ENCODE measurements around the gene CDKN1C. TPM values are rescaled to one million over a fixed set of nuclear protein-coding genes. Genes with fewer than 3 reads are reported as not detected.

CDKN1C gene
- total and polyA plus RNA-seq, 5 donors from 2014 or later, result 1.1 to 4.1 (median 1.2) TPM

GRCh38 chr11:2864901-2865300 is 20.7 kb downstream of the CDKN1C start:
- no peaks in the 10 kb centered on the region for H3K9me3 Mint-ChIP-seq
- no peak for DNase-seq
- H3K4me3 Mint-ChIP-seq, result no peak overlapping the region
- H3K36me3 Mint-ChIP-seq, result no peaks in the 10 kb centered on the region
- no peaks in the 10 kb centered on the region for H3K36me3 ChIP-seq (ENCODE audit: control insufficient read depth, insufficient read depth, low read length)
- no peak overlapping the region for H3K4me3 ChIP-seq (ENCODE audit: low read depth, low read length)
- H3K27me3 ChIP-seq (ENCODE audit: control insufficient read depth, insufficient read depth, low read length), result peaks cover 7% of the 10 kb centered on the region
- peaks cover 62% of the 10 kb centered on the region for H3K27me3 Mint-ChIP-seq
- no peak overlapping the region for H3K27ac ChIP-seq (ENCODE audit: insufficient read depth, low read length, poor library complexity, severe bottlenecking)
- H3K4me1 ChIP-seq (ENCODE audit: control insufficient read depth, insufficient read depth, low read length, poor library complexity, severe bottlenecking), result peaks cover 3% of the 10 kb centered on the region
- H3K27ac Mint-ChIP-seq, result no peak overlapping the region
- ATAC-seq (ENCODE audit: low read depth in 2 of 2), result no peak
- peaks cover 0 to 8% (median 8%) of the 10 kb centered on the region in 4 donors for H3K4me1 Mint-ChIP-seq
- H3K9me3 ChIP-seq (ENCODE audit: control insufficient read depth in 2 of 2, low read length in 2 of 2), result no peaks in the 10 kb centered on the region

- H3K27me3 Mint-ChIP-seq, result peaks cover 52% of the 10 kb centered on the region
Observed at GRCh38 chr11:2863276-2863618, 22.3 kb downstream of the CDKN1C start.

GRCh38 chr11:2862395-2863275 is 22.9 kb downstream of the CDKN1C start:
- no peak overlapping the region for H3K27ac ChIP-seq (ENCODE audit: insufficient read depth, low read length, poor library complexity, severe bottlenecking)
- peaks cover 46% of the 10 kb centered on the region for H3K27me3 Mint-ChIP-seq
- H3K4me3 Mint-ChIP-seq, result no peak overlapping the region
- peaks cover 0 to 8% (median 2%) of the 10 kb centered on the region in 4 donors for H3K4me1 Mint-ChIP-seq
- H3K4me1 ChIP-seq (ENCODE audit: control insufficient read depth, insufficient read depth, low read length, poor library complexity, severe bottlenecking), result no peaks in the 10 kb centered on the region
- no peaks in the 10 kb centered on the region for H3K9me3 ChIP-seq (ENCODE audit: control insufficient read depth in 2 of 2, low read length in 2 of 2)
- H3K27ac Mint-ChIP-seq, result no peak overlapping the region
- no peak for ATAC-seq (ENCODE audit: low read depth in 2 of 2)
- no peaks in the 10 kb centered on the region for H3K36me3 Mint-ChIP-seq
- H3K4me3 ChIP-seq (ENCODE audit: low read depth, low read length), result no peak overlapping the region
- DNase-seq, result no peak
- H3K27me3 ChIP-seq (ENCODE audit: control insufficient read depth, insufficient read depth, low read length), result peaks cover 2% of the 10 kb centered on the region
- no peaks in the 10 kb centered on the region for H3K9me3 Mint-ChIP-seq
- no peaks in the 10 kb centered on the region for H3K36me3 ChIP-seq (ENCODE audit: control insufficient read depth, insufficient read depth, low read length)

More at GRCh38 chr11:2863276-2863618, 22.3 kb downstream of the CDKN1C start:
- no peak for DNase-seq
- Mint-ChIP-seq H3K4me1 (peaks cover 0 to 8% (median 3%) of the 10 kb centered on the region in 4 donors), H3K27ac (no peak overlapping the region), H3K4me3 (no peak overlapping the region), H3K9me3 (no peaks in the 10 kb centered on the region), H3K36me3 (no peaks in the 10 kb centered on the region)
- H3K4me3 ChIP-seq (ENCODE audit: low read depth, low read length), result no peak overlapping the region
- no peaks in the 10 kb centered on the region for H3K36me3 ChIP-seq (ENCODE audit: control insufficient read depth, insufficient read depth, low read length)
- no peak for ATAC-seq (ENCODE audit: low read depth in 2 of 2)
- no peak overlapping the region for H3K27ac ChIP-seq (ENCODE audit: insufficient read depth, low read length, poor library complexity, severe bottlenecking)
- no peaks in the 10 kb centered on the region for H3K4me1 ChIP-seq (ENCODE audit: control insufficient read depth, insufficient read depth, low read length, poor library complexity, severe bottlenecking)
- no peaks in the 10 kb centered on the region for H3K9me3 ChIP-seq (ENCODE audit: control insufficient read depth in 2 of 2, low read length in 2 of 2)
- H3K27me3 ChIP-seq (ENCODE audit: control insufficient read depth, insufficient read depth, low read length), result peaks cover 4% of the 10 kb centered on the region

DNA sequence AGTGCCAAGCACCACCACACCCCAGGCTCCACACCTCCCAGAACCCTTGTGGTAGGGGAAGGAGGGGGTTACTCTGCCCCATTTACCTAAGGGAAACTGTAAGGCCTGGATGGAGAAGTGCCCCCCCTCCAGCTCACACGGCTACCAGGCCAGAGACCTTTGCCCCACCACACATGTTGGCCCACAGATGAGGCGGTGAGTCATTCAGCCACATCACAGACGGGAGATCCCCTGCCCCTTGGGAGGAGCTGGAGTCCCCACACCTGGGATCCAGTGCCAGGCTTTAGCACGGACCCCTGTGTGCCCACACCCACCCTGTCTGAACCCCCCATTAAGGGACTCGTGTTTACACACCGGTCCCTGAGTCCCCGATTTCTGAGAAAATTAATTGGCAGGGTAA is 24.9 kb downstream of the CDKN1C start:
- no peaks in the 10 kb centered on the region for H3K36me3 Mint-ChIP-seq
- ATAC-seq (ENCODE audit: low read depth in 2 of 2), result peak in 1 of 2 donors; percentile 17
- no peaks in the 10 kb centered on the region for H3K9me3 ChIP-seq (ENCODE audit: control insufficient read depth in 2 of 2, low read length in 2 of 2)
- no peak for DNase-seq
- H3K4me3 ChIP-seq (ENCODE audit: low read depth, low read length), result no peak overlapping the region
- H3K27me3 Mint-ChIP-seq, result peaks cover 29% of the 10 kb centered on the region
- peaks cover 0 to 8% (median 2%) of the 10 kb centered on the region in 4 donors for H3K4me1 Mint-ChIP-seq
- no peaks in the 10 kb centered on the region for H3K36me3 ChIP-seq (ENCODE audit: control insufficient read depth, insufficient read depth, low read length)
- H3K27ac Mint-ChIP-seq, result no peak overlapping the region
- H3K4me3 Mint-ChIP-seq, result no peak overlapping the region
- peaks cover 2% of the 10 kb centered on the region for H3K27me3 ChIP-seq (ENCODE audit: control insufficient read depth, insufficient read depth, low read length)
- no peaks in the 10 kb centered on the region for H3K9me3 Mint-ChIP-seq
- H3K4me1 ChIP-seq (ENCODE audit: control insufficient read depth, insufficient read depth, low read length, poor library complexity, severe bottlenecking), result no peaks in the 10 kb centered on the region
- no peak overlapping the region for H3K27ac ChIP-seq (ENCODE audit: insufficient read depth, low read length, poor library complexity, severe bottlenecking)

- H3K4me1 ChIP-seq (ENCODE audit: control insufficient read depth, insufficient read depth, low read length, poor library complexity, severe bottlenecking), result no peaks in the 10 kb centered on the region
- H3K4me3 Mint-ChIP-seq, result no peak overlapping the region
Observed at GRCh38 chr11:2859699-2860037, 25.9 kb downstream of the CDKN1C start.

GRCh38 chr11:2858995-2859698 is 26.4 kb downstream of the CDKN1C start:
- Histone ChIP-seq H3K4me1 (ENCODE audit: control insufficient read depth, insufficient read depth, low read length, poor library complexity, severe bottlenecking) (no peaks in the 10 kb centered on the region), H3K9me3 (ENCODE audit: control insufficient read depth in 2 of 2, low read length in 2 of 2) (no peaks in the 10 kb centered on the region), H3K27ac (ENCODE audit: insufficient read depth, low read length, poor library complexity, severe bottlenecking) (no peak overlapping the region), H3K4me3 (ENCODE audit: low read depth, low read length) (no peak overlapping the region), H3K36me3 (ENCODE audit: control insufficient read depth, insufficient read depth, low read length) (no peaks in the 10 kb centered on the region), H3K27me3 (ENCODE audit: control insufficient read depth, insufficient read depth, low read length) (peaks cover 2% of the 10 kb centered on the region)
- Mint-ChIP-seq H3K4me1 (no peaks in the 10 kb centered on the region), H3K4me3 (no peak overlapping the region), H3K36me3 (no peaks in the 10 kb centered on the region), H3K27ac (no peak overlapping the region), H3K9me3 (peaks cover 0 to under 1% (median 0%) of the 10 kb centered on the region in 7 donors), H3K27me3 (peaks cover 18% of the 10 kb centered on the region)
- no peak for DNase-seq
- no peak for ATAC-seq (ENCODE audit: low read depth in 2 of 2)

More at GRCh38 chr11:2859699-2860037, 25.9 kb downstream of the CDKN1C start:
- Histone ChIP-seq H3K36me3 (ENCODE audit: control insufficient read depth, insufficient read depth, low read length) (no peaks in the 10 kb centered on the region), H3K4me3 (ENCODE audit: low read depth, low read length) (no peak overlapping the region), H3K27me3 (ENCODE audit: control insufficient read depth, insufficient read depth, low read length) (peaks cover 2% of the 10 kb centered on the region), H3K27ac (ENCODE audit: insufficient read depth, low read length, poor library complexity, severe bottlenecking) (no peak overlapping the region), H3K9me3 (ENCODE audit: control insufficient read depth in 2 of 2, low read length in 2 of 2) (no peaks in the 10 kb centered on the region)
- H3K27me3 Mint-ChIP-seq, result peaks cover 22% of the 10 kb centered on the region
- H3K27ac Mint-ChIP-seq, result no peak overlapping the region
- peaks cover 0 to 3% (median under 1%) of the 10 kb centered on the region in 4 donors for H3K4me1 Mint-ChIP-seq
- DNase-seq, result no peak
- no peak for ATAC-seq (ENCODE audit: low read depth in 2 of 2)
- no peaks in the 10 kb centered on the region for H3K9me3 Mint-ChIP-seq
- no peaks in the 10 kb centered on the region for H3K36me3 Mint-ChIP-seq

DNA sequence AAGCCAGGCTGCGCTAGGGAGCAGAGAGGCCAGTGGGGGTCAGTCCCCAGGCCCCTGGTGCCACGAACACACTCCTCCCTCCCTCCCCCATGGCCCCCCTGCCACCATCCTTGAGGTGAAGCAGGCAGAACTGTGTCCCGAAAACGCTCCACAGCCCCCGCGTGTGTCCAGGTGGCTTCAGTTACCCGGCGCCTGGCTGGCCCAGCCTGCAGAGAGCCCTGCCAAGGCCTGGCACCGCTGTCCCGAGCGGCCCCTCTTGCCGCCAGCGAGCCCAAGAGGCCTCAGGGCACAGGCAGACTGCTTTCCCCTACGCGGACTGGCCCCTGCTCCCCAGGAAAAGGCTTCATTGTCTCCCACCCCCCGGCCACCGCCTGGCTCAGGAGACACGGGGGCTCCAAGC is 27.7 kb downstream of the CDKN1C start:
- no peak for DNase-seq
- H3K27me3 ChIP-seq (ENCODE audit: control insufficient read depth, insufficient read depth, low read length), result no peaks in the 10 kb centered on the region
- no peak overlapping the region for H3K4me3 ChIP-seq (ENCODE audit: low read depth, low read length)
- no peak overlapping the region for H3K27ac ChIP-seq (ENCODE audit: insufficient read depth, low read length, poor library complexity, severe bottlenecking)
- peaks cover 0 to 2% (median 0%) of the 10 kb centered on the region in 7 donors for H3K9me3 Mint-ChIP-seq
- no peaks in the 10 kb centered on the region for H3K9me3 ChIP-seq (ENCODE audit: control insufficient read depth in 2 of 2, low read length in 2 of 2)
- H3K27ac Mint-ChIP-seq, result no peak overlapping the region
- no peaks in the 10 kb centered on the region for H3K36me3 ChIP-seq (ENCODE audit: control insufficient read depth, insufficient read depth, low read length)
- H3K36me3 Mint-ChIP-seq, result no peaks in the 10 kb centered on the region
- H3K4me3 Mint-ChIP-seq, result no peak overlapping the region
- no peak for ATAC-seq (ENCODE audit: low read depth in 2 of 2)
- H3K4me1 Mint-ChIP-seq, result no peaks in the 10 kb centered on the region
- H3K4me1 ChIP-seq (ENCODE audit: control insufficient read depth, insufficient read depth, low read length, poor library complexity, severe bottlenecking), result no peaks in the 10 kb centered on the region
- H3K27me3 Mint-ChIP-seq, result peaks cover 12% of the 10 kb centered on the region

Data from CD4-positive, CD25-positive, alpha-beta regulatory T cell (primary cell).